DLD1 (cell line): ENCODE measurements around the gene ZEB2.

ENCODE experiments used
- in situ Hi-C: cut with HindIII; loops from 2 replicates; pipeline ENCODE4 v1.10.0; 2017; ENCODE audit warnings: low sequenced_read_pairs

Gene ZEB2

DNA sequence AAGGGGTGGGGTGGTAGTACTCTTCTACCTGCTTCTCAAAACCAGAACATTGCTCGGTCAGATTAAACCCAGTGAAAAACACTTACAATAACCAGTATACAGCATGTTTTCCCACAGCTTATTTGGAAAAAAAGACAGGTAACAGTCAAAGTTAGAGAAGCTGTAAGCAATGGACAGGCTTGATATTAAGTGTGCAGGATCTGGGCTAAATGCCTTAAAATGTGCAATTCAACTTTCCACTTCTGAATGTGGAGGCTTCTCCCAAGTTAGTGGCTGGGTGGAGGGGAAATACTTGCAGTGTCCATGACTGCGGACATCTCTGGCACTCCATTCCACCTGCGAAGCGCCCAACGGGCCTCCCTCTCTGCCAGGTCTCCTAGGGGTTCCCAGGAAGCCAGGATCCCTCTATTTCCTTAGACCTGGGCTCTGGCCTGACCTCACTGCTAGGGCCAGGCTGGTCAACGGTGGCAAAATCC is 5.3 kb downstream of the ZEB2 start:
- in situ Hi-C loops, result no loop called here

GRCh38 chr2:144513388-144514101 is 6.4 kb downstream of the ZEB2 start:
- in situ Hi-C loops, result no loop called here

DNA sequence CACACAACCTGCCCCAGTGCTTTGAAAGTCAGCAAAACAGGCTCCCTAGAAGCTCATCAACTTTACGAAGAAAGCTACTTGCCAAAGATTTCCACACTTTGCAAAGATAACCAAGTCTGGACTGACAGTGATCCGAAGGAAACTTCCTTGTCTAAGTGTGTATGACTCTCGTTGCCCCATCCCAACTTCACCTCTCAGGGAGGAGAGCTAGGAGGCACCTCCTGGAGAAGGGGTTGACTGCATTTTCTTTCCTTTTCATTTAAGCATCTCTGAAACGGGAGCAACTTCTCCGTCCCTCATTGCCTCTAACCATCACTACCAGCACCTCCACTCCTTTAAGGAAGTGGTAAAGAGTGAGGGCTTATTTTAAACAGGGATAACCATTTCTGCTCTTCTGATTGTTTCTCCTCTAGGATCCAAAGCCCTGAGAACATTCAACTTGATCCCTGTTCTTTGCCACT is 7.0 kb downstream of the ZEB2 start:
- in situ Hi-C loops, result no loop called here

DNA sequence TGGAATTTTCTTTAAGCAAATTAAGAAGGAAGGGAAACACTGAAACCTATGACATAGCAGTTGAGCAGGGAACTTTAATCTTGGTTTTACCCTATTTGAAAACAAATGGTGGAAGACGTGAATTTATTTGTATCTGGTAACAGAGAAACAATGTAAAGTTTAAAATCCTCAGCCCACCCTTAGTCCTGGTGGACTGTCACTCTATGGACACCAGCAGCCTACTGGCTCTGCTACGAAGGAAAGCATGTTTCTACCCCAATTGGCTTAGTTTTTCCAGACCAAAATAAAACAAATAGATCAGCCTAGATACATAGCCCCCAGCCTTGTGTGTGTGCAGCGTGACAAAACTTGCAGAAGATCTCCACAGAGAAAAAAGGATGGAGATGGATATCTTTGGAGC is 7.4 kb downstream of the ZEB2 start:
- in situ Hi-C loops, result no loop called here

GRCh38 chr2:144511937-144512336 is 8.0 kb downstream of the ZEB2 start:
- in situ Hi-C loops, result no loop called here

GRCh38 chr2:144511226-144511810 is 8.6 kb downstream of the ZEB2 start:
- in situ Hi-C loops, result no loop called here

- in situ Hi-C loops, result no loop called here
These were observed 9.5 kb downstream of the ZEB2 start for GRCh38 chr2:144510294-144510991.

GRCh38 chr2:144509879-144510221 is 10.1 kb downstream of the ZEB2 start:
- in situ Hi-C loops, result no loop called here

- in situ Hi-C loops, result no loop called here
These were observed 10.7 kb downstream of the ZEB2 start for GRCh38 chr2:144509001-144509878.

DNA sequence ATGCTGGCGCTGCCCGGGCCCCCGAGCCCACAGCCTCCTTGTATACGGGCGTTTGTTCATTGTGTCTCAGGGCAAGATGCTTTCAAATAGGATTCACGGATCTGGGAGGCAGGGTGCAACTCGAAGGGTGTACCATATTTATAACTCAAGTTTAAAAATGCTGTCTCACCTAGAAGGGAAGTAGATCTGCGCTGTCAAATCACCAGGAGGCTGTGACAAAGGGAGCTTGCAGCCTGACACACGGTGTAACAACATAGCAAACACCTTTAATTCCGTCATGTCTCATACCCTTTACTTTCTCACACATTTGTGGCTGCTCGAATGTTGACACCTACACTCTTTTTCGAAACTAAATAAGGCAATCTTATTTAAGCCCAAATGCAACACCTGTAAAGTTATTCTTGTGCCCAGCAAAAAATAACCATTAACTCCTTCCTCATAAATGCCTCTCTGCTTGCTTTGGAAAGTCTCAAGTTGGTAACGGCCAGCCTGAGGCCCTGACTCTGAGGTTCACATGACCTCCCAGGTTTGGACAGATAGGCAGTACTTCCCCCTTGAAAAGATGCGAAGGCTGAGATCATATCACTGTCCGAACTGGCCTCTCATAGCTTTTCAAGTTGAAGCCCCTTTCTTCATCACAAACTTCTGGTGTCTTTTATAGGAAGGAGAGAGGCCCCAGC is 11.6 kb downstream of the ZEB2 start:
- in situ Hi-C loops, result no loop called here

DNA sequence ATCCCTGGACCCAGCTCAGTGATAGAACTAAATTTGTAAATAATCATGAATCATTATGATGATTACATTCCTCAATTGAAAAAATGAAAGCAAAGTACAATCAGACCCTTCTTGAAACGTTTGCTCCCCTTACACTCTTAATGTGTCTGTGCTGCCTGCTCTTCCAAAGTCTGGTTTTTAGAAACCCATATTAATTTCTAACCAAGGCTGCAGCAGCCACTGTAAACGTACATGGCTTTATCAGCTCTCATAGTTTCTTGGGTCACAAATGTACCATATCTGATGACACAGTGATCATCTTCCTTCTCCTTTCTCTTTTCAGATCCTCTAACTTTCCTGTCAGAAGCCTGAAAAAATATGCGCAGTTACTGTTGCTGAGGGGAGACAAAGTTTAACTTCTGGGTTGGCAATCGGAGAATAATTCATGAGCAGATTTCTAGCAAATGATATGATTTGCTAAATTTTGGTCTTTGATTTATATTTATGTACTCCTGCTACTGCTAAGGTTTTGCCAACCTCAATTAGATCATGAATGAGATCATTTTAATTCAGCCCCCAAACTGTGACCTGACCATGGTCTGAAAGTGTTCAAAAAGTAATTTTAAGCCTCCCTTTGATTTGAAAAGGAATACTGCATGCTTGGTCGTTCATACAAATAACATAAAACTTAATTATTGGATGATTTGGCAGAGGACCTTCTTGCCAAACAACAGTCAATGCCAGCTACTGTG is 12.3 kb downstream of the ZEB2 start:
- in situ Hi-C loops, result no loop called here

DNA sequence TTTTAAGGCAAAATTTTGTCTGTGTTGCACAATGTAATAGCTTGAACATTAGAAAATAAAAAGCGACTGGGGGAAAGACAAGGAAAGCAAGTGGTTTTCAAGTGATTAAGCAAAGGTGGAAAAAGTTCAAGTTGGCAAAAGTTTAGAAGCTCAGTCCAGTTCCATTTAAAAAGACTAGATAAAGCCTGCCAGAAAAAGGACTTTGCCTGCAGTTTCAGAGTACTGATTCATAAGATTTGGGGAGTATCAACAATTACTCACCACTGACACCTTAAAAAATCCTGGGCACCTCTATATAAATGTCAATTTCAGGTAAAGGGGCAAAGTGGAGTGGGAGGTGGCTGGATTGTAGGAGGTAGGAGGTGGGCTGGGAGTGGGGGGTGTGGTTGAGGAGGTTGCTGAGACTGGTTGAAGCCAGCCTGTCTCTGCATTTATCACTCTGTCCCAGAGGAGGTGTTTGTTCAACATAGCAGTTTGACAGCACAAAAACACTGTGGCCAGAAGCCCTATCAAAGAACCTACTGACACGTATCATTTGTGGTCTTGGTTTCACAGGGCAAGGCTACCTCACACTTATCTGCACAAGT is 14.6 kb downstream of the ZEB2 start:
- in situ Hi-C loops, result no loop called here

DNA sequence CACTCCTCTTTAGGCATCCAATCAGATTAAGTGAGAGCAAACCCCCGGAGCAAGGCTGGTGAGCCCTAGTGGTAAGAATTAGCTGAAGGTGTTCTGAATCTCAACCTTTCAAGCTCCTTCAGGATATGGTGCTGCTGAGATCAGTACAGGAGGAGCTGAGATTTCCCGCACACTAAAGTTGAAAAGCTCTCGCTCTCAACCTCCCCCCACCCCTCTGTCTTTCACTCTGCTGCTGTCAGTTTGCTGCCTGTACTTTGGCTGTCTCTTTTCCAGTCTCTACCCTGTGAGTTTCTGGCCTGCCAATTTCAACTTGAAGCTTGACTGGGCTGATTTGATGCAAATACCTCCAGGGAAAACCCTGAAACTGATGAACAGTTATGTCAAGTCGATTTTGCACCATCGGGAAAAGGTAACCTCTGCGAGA is 15.7 kb downstream of the ZEB2 start:
- in situ Hi-C loops, result no loop called here

DNA sequence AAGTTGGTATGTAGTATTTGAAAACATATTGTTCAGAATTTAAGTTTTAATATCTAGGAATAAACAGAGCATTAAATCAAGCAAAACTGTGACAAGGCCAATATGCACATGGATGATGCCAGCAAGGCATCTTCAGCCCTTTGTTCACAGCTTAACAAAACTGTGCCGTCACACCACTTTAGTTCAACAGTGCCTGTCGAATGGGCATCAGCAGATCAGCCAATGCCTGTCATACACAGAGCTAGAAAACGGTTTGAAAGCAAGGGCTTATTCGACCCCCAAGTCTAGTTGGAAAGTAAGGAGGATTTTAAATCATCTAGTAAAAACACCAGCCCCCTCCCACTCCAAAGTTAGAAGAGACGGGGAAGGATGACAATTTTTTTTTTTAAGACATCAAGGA is 16.7 kb downstream of the ZEB2 start:
- in situ Hi-C loops, result no loop called here

DNA sequence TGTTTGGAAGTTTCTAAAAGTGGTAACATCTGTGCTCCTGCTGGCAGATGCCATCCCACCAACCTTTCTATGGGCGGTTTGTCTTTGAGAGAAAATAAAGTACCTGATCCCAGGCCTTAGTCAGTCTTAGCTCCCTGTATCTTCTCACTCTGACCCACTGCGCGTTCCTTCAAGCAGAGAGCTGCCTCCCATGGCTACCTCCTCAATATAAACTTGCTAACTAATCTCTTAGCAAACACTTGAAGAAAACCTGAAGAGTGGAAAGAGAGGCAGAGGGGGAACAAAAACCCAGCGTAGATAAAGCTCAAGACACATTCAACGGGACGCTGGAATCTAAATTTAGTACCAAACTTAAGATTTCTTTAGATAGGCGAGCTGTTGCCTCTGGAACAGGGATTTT is 17.6 kb downstream of the ZEB2 start:
- in situ Hi-C loops, result no loop called here

DNA sequence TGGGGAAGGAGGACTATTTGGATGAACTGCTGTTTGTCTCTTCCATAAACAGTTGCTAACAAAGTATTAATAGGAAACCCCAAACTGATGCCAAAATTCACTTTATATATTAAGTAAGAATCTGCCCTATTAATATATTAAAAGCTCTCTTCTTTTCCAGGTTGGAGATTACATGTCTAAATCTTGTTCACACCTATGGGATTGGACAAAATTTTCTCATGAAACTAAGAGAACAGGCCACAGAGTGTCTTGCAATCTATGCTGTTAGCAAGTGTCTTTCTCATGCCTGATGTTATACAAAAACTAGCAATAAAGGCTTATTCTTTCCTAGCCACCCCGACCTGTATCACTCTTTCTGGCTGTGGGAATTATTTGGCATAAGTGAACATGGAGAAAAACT is 18.3 kb downstream of the ZEB2 start:
- in situ Hi-C loops, result no loop called here

GRCh38 chr2:144501118-144501517 is 18.8 kb downstream of the ZEB2 start:
- in situ Hi-C loops, result no loop called here

GRCh38 chr2:144500563-144500962 is 19.4 kb downstream of the ZEB2 start:
- in situ Hi-C loops, result no loop called here

DNA sequence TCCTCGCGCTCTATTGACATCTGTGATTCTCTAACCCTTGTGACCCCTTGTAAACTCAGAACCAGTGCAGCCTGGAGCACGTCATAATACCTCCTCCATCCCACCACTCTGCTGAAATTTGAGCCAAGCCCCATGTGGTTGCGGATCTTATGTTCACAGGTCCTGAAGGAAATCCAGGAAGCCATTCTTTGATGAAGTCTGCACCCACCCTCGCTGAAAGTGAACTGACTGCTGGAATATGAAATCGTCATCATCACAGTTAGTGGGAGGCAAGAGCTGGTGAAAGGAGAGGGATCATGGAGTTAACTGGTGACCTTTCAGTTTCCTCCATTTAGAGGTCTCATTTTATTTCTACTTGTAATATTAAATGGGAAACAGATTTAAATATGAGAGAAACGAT is 21.6 kb downstream of the ZEB2 start:
- in situ Hi-C loops, result no loop called here
